ENCODE results near the gene MYO9A. TPM values are rescaled to one million over a fixed set of nuclear protein-coding genes. Genes with fewer than 3 reads are reported as not detected.

MYO9A gene
- total RNA-seq, 1 donor from 2014 or later, result 41.8 TPM

DNA sequence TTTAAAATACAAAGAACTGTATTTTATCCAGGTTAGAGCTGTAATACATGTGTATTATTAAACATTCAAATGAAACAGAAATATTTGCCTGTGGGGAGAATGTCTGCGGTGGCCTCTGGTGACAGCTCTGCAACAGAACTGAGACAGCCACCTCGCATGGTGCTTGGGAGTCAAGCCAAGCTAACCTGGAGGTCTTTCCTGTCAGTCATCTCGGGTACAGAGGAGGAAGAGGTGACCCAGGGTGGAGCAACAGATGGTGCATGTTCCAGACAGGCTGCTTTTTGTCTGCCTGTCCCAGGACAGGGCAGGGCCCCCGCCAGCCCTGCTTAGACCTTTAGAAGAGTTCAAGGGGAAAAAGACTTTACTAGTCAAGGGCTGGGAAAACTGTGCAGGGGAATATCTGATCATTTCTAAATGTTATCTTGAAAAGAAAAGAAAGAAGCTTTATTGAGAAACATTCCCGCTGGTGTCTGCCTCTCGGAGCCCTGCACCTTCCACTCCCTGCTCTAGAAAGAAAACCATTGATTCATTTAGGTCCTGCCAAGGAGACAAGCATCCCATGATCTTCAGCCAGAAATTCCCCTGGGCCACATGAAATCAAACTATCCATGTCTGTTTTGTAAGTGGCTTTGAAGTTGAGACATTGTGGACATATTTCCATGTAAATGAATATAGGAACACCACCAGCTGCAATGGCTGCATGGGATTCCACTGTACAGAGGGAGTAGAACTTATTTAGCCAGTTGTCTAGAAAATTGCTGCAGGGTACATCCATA is 313.1 kb downstream of the MYO9A start:
- TF ChIP-seq, protein P1, sequence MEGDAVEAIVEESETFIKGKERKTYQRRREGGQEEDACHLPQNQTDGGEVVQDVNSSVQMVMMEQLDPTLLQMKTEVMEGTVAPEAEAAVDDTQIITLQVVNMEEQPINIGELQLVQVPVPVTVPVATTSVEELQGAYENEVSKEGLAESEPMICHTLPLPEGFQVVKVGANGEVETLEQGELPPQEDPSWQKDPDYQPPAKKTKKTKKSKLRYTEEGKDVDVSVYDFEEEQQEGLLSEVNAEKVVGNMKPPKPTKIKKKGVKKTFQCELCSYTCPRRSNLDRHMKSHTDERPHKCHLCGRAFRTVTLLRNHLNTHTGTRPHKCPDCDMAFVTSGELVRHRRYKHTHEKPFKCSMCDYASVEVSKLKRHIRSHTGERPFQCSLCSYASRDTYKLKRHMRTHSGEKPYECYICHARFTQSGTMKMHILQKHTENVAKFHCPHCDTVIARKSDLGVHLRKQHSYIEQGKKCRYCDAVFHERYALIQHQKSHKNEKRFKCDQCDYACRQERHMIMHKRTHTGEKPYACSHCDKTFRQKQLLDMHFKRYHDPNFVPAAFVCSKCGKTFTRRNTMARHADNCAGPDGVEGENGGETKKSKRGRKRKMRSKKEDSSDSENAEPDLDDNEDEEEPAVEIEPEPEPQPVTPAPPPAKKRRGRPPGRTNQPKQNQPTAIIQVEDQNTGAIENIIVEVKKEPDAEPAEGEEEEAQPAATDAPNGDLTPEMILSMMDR (IDR thresholded peaks at IDR 0.05), result no peak
- no peak for DNase-seq (ENCODE audit: low spot score)
- no peak overlapping the region for H3K4me3 Mint-ChIP-seq (ENCODE audit: unreplicated experiment)
- H3K9me3 Mint-ChIP-seq (ENCODE audit: low read depth), result no peaks in the 10 kb centered on the region
- peaks cover 49% of the 10 kb centered on the region for H3K4me1 Mint-ChIP-seq (ENCODE audit: low read depth)
- no peaks in the 10 kb centered on the region for H3K27me3 Mint-ChIP-seq (ENCODE audit: low read depth)
- no peak overlapping the region for H3K27ac Mint-ChIP-seq (ENCODE audit: unreplicated experiment)
- H3K36me3 Mint-ChIP-seq (ENCODE audit: low read depth), result no peaks in the 10 kb centered on the region

DNA sequence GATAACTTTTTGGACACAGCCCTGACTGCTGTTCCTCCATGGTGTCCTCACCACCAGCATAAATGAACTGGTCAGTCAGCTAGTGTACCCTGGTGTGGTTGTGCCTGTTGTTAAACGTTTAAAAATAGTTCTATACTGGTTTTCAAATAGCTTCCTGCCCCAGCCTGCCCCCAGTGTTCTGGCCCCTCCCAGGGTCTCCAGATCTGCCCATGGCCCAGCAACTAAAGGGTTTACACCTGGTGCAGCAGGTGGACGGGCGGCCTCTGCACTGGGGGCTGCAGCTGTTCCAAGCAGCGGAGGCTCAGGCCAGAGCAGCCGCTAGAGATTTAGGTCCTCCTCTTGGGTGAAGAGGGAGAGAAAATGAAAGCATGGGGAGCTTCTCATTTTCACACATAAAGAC is 313.7 kb downstream of the MYO9A start:
- TF ChIP-seq, protein P1 (IDR thresholded peaks at IDR 0.05), result no peak
- DNase-seq (ENCODE audit: low spot score), result no peak
- Mint-ChIP-seq H3K36me3 (ENCODE audit: low read depth) (no peaks in the 10 kb centered on the region), H3K4me3 (ENCODE audit: unreplicated experiment) (no peak overlapping the region), H3K27me3 (ENCODE audit: low read depth) (no peaks in the 10 kb centered on the region), H3K27ac (ENCODE audit: unreplicated experiment) (no peak overlapping the region), H3K9me3 (ENCODE audit: low read depth) (no peaks in the 10 kb centered on the region), H3K4me1 (ENCODE audit: low read depth) (peaks cover 49% of the 10 kb centered on the region)

DNA sequence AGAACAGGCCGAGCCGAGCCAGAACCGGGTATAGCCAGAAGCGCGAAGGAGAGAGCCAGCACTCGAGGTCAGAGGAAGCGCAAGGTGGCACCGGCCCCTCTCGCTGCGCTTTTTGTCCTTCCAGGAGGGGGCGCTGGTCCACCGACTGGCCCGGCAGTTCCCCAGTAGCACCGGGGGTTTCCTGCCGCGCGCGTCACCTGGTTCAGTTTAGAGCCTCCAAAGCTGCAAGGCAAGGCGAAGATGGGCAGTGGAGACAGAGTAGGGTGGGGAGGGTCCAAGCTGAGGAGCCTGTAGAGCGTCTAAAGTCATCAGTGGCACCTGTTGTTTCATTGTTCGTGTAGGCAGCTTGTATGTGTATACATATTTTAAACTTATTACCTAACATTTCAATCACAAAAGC is 315.2 kb downstream of the MYO9A start:
- no peak overlapping the region for H3K27ac Mint-ChIP-seq (ENCODE audit: unreplicated experiment)
- peaks cover 41% of the 10 kb centered on the region for H3K4me1 Mint-ChIP-seq (ENCODE audit: low read depth)
- no peak for DNase-seq (ENCODE audit: low spot score)
- H3K27me3 Mint-ChIP-seq (ENCODE audit: low read depth), result no peaks in the 10 kb centered on the region
- no peak overlapping the region for H3K4me3 Mint-ChIP-seq (ENCODE audit: unreplicated experiment)
- H3K9me3 Mint-ChIP-seq (ENCODE audit: low read depth), result no peaks in the 10 kb centered on the region
- TF ChIP-seq, protein P1 (IDR thresholded peaks at IDR 0.05), result peak; percentile 66
- H3K36me3 Mint-ChIP-seq (ENCODE audit: low read depth), result no peaks in the 10 kb centered on the region

DNA sequence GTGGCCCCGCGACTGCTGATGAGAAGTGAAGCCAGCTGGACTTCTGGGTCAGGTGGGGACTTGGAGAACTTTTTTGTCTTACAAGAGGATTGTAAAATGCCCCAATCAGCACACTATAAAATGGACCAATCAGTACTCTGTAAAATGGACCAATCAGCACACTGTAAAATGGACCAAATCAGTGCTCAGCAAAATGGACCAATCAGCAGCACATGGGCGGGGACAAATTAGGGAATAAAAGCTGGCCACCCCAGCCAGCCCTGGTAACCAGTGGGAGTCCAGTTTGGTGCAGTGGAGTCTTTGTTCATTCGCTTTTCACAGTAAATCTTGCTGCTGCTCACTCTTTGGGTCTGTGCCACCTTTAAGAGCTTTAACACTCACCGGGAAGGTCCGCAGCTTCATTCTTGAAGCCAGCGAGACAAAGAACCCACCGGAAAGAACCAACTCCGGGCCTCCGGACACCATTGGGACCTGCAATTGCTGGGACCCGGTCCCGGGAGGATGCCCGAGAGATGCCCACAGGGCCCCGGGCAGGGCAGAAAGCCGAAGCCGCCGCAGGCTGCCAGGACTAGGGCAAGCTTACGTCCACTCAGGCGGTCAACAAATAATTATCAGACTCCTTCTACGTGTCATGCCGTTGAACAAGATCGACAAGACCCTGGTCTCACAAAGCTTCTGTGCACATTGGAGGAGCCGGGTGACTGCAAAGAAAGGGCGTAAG is 315.9 kb downstream of the MYO9A start:
- TF ChIP-seq, protein P1 (IDR thresholded peaks at IDR 0.05), result no peak
- Mint-ChIP-seq H3K27ac (ENCODE audit: unreplicated experiment) (no peak overlapping the region), H3K36me3 (ENCODE audit: low read depth) (no peaks in the 10 kb centered on the region), H3K9me3 (ENCODE audit: low read depth) (no peaks in the 10 kb centered on the region), H3K4me3 (ENCODE audit: unreplicated experiment) (no peak overlapping the region), H3K4me1 (ENCODE audit: low read depth) (peaks cover 34% of the 10 kb centered on the region), H3K27me3 (ENCODE audit: low read depth) (no peaks in the 10 kb centered on the region)
- DNase-seq (ENCODE audit: low spot score), result no peak

DNA sequence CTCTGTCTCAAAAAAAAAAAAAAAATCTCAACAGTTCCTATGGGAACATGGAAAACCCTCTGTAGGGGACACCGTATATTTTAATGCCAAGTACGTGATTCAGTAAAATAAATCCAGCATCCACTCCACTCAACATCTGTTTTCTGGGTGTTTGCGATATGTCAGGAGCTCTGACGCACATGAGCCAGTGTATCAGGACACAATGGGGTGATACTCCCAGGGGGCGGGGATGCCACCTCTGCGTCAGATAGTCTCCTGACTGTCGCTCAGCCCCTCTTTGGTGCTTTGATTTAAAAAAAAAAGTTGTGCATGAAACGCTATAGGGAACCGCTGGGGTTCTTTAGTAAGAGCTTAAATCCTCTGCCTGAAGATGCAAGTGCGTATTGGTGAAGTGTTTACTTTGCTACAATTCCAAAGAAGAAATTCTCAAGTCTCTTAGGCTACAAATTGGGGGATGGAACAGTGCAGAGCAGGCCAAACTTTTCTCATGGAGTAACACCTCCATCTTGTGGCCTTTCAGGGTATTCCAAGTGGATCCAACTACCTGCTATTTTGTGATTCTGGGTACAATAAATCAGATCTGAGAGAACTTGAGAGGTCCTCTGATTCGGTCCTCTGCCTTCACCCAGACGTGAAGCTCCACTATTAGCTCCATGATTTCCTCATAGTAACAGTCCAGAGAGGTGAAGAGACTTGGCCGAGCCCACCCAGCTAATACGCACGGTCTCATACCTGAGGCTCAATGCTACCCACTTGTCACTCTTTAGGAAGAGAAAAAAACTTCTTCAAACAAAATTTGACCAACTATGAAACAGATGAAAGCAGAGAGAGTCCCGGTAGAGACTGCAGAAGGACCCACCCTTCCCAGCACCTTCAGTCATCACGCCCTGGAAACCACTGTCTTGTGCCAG is 316.9 kb downstream of the MYO9A start:
- peaks cover 3% of the 10 kb centered on the region for H3K36me3 Mint-ChIP-seq (ENCODE audit: low read depth)
- H3K4me1 Mint-ChIP-seq (ENCODE audit: low read depth), result peaks cover 24% of the 10 kb centered on the region
- DNase-seq (ENCODE audit: low spot score), result no peak
- H3K4me3 Mint-ChIP-seq (ENCODE audit: unreplicated experiment), result no peak overlapping the region
- H3K9me3 Mint-ChIP-seq (ENCODE audit: low read depth), result no peaks in the 10 kb centered on the region
- H3K27me3 Mint-ChIP-seq (ENCODE audit: low read depth), result no peaks in the 10 kb centered on the region
- TF ChIP-seq, protein P1 (IDR thresholded peaks at IDR 0.05), result peak; percentile 93
- H3K27ac Mint-ChIP-seq (ENCODE audit: unreplicated experiment), result no peak overlapping the region

Measured in chondrocyte (in vitro differentiated cells).